ENCODE data around the gene SNAP47. TPM values are rescaled to one million over a fixed set of nuclear protein-coding genes. Genes with fewer than 3 reads are reported as not detected.

SNAP47 gene
- polyA plus RNA-seq, 1 experiment, result 44.8 TPM

DNA sequence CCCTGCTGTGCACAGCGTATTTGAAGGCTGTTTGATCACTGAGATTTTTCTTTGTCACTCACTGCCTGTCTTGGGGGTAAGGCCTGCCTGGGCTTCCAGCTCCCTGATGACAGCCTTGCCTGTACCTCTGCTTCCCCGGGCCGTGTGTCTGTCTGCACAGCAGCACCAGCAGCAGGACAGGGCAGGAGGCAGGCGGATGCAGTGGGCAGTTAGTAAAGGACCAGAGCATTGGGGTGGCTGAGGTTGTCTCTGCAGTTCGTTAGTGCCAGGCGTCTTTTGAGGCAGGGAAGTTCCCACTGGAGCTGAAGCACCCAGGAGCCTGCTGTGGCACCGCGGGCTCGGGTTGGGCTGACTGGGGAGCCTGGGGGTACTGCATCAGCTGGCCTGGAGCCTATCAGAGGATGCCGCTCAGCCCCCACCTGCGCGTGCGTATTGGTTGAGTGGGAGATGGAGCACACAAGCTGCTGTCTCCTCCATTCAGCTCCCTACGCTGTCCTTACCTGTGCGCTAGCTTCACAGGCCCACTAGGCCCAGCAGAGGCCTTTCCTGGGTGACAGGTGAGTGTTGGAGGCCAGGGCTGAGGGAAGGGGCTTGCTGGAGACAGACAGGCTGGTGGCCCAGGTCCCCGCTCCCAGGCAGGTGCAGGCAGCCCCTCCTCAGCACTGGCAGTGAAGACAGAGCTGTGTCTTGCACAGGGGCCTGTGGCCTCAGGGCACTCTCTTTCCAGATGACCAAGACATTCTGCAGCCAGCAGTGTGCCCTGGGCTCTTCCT is 28.2 kb downstream of the SNAP47 start:
- POLR2A ChIA-PET, result no interaction called here
- peak overlapping the region; percentile 31 for H3K27ac ChIP-seq (ENCODE audit: low read depth, low read length)

DNA sequence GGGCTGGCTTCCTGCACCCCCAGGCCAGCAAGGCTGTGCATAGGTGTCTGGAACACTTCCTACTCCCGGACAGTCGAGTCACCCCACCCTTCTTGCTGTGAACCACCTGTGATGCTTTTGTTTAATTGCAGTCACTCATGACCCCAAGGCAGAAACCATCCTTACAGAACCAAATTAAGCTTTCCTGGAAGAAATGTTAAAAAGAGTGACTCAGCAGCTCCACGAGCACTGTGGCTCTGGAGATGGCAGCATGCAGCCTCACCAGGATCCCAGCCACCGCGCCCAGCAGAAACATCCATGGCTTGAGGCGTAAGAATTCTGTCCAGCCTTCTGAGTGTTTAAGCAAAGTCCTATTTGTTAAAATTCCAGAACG is 28.8 kb downstream of the SNAP47 start:
- TF ChIP-seq, protein P1, sequence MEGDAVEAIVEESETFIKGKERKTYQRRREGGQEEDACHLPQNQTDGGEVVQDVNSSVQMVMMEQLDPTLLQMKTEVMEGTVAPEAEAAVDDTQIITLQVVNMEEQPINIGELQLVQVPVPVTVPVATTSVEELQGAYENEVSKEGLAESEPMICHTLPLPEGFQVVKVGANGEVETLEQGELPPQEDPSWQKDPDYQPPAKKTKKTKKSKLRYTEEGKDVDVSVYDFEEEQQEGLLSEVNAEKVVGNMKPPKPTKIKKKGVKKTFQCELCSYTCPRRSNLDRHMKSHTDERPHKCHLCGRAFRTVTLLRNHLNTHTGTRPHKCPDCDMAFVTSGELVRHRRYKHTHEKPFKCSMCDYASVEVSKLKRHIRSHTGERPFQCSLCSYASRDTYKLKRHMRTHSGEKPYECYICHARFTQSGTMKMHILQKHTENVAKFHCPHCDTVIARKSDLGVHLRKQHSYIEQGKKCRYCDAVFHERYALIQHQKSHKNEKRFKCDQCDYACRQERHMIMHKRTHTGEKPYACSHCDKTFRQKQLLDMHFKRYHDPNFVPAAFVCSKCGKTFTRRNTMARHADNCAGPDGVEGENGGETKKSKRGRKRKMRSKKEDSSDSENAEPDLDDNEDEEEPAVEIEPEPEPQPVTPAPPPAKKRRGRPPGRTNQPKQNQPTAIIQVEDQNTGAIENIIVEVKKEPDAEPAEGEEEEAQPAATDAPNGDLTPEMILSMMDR (IDR thresholded peaks at IDR 0.05; ENCODE audit: low read depth, low read length), result no peak
- Histone ChIP-seq H3K27ac (ENCODE audit: low read depth, low read length) (peak overlapping the region; percentile 31), H3K4me3 (ENCODE audit: low read depth, low read length) (no peak overlapping the region), H3K27me3 (ENCODE audit: control insufficient read depth, insufficient read depth, low read length) (no peaks in the 10 kb centered on the region), H3K9me3 (ENCODE audit: control insufficient read depth, insufficient read depth, low read length) (peaks cover 4% of the 10 kb centered on the region)
- CTCF ChIA-PET, result interaction anchor here (1.3 to 1.8 kb wide), 2 partner anchors 24 to 182 kb away, joined by 3 to 7 read pairs; no protein-coding TSS in a partner anchor
- no peak for DNase-seq (ENCODE audit: low read depth, low spot score)
- POLR2A ChIA-PET, result no interaction called here

More for the DNA sequence above, 28.2 kb downstream of the SNAP47 start:
- DNase-seq (ENCODE audit: low read depth, low spot score), result no peak
- Histone ChIP-seq H3K27me3 (ENCODE audit: control insufficient read depth, insufficient read depth, low read length) (no peaks in the 10 kb centered on the region), H3K4me3 (ENCODE audit: low read depth, low read length) (no peak overlapping the region), H3K9me3 (ENCODE audit: control insufficient read depth, insufficient read depth, low read length) (peaks cover 4% of the 10 kb centered on the region)
- CTCF ChIA-PET, result interaction anchor here (0.6 to 3.5 kb wide), 10 partner anchors 11 to 367 kb away, joined by 3 to 33 read pairs (median 5); no protein-coding TSS in a partner anchor
- TF ChIP-seq, protein P1 (IDR thresholded peaks at IDR 0.05; ENCODE audit: low read depth, low read length), result no peak

DNA sequence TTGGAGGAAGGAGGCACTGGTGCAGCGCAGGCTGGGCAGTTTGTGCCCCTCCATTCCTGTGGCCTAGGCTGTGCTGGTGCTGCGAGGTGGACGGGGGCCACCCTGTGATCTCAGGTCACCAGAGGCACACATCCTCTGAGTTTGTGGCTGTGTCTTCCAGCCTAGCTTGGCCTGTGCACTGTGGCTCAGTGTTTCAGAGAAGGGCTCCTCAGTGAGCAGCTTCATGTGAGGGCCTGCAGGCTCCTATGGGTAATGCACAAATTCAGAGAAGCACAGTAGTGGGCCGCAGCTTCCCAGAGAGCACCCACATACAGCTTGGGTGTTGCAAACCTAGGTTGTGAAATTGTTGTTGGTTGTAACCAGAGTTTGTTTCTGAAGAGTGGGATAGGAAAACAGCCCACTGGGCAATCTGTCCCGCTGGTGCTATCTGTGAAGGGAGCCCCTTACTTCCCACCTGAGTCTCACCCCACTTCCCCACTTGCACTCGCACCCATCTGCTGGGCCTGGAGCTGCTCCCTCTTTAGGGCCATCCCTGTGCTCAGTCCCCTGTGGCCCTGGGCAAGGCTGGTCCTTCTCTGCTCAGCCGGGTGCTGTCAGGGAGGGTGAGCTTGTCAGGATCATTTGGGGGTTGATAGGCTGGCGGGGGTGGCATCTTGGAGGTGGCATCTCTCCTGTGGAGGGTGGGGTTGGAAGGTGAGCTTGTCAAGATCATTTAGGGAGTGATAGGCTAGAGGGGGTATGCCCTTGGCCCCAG is 30.2 kb downstream of the SNAP47 start:
- no peak for DNase-seq (ENCODE audit: low read depth, low spot score)
- H3K27ac ChIP-seq (ENCODE audit: low read depth, low read length), result no peak overlapping the region
- no peak overlapping the region for H3K4me3 ChIP-seq (ENCODE audit: low read depth, low read length)
- TF ChIP-seq, protein P1 (IDR thresholded peaks at IDR 0.05; ENCODE audit: low read depth, low read length), result no peak
- POLR2A ChIA-PET, result no interaction called here
- CTCF ChIA-PET, result no interaction called here
- no peaks in the 10 kb centered on the region for H3K27me3 ChIP-seq (ENCODE audit: control insufficient read depth, insufficient read depth, low read length)
- H3K9me3 ChIP-seq (ENCODE audit: control insufficient read depth, insufficient read depth, low read length), result no peaks in the 10 kb centered on the region; the same call in 1 of the 2 replicates

DNA sequence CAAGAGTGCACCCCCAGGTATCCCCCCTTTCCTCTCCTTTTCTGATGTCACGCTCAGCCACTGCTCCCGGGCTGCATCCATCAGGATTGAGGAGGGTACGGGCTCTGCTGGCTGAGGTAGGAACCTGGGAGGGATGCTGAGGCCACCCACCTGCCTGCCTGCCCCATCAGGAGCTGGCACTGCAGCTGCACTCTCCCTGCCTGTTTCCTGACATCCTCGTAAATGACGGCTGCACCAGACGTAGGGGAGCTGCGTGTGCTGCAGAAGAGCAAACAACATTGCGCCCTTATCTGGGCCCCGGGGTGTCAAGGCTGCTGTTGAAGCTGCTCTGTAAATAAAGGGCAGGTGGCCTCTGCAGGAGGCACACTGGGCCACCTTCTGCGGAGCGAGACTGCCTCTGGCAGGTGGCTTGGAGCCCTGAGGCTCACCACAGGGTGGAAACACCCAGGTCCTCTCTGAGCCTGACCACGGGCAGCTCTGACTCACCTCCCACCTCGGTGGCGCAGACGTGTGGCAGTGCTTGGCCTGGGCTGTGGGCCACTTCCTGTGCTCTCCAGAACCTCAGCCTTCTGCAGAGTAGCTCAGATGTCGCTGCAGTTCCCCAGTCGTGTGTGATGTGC is 30.9 kb downstream of the SNAP47 start:
- CTCF ChIA-PET, result interaction anchor here (0.6 kb wide), 1 partner anchor 61 kb away, joined by 4 read pairs; no protein-coding TSS in a partner anchor

More for the DNA sequence above, 30.9 kb downstream of the SNAP47 start:
- Histone ChIP-seq H3K4me3 (ENCODE audit: low read depth, low read length) (no peak overlapping the region), H3K27ac (ENCODE audit: low read depth, low read length) (no peak overlapping the region), H3K9me3 (ENCODE audit: control insufficient read depth, insufficient read depth, low read length) (no peaks in the 10 kb centered on the region; the same call in 1 of the 2 replicates), H3K27me3 (ENCODE audit: control insufficient read depth, insufficient read depth, low read length) (no peaks in the 10 kb centered on the region)
- no peak for DNase-seq (ENCODE audit: low read depth, low spot score)
- POLR2A ChIA-PET, result no interaction called here
- TF ChIP-seq, protein P1 (IDR thresholded peaks at IDR 0.05; ENCODE audit: low read depth, low read length), result no peak
